Left forelimb (tissue), 1 donor: ENCODE measurements around the gene TRPV4.
A peak's percentile ranks its signal among the peaks of the same experiment; 100 is the strongest.

Experiments
- DNase-seq: peaks from one replicate; pipeline ENCODE4 v3.0.0-alpha.2; 2018; ENCODE audit warnings: low spot score

Gene TRPV4

DNA sequence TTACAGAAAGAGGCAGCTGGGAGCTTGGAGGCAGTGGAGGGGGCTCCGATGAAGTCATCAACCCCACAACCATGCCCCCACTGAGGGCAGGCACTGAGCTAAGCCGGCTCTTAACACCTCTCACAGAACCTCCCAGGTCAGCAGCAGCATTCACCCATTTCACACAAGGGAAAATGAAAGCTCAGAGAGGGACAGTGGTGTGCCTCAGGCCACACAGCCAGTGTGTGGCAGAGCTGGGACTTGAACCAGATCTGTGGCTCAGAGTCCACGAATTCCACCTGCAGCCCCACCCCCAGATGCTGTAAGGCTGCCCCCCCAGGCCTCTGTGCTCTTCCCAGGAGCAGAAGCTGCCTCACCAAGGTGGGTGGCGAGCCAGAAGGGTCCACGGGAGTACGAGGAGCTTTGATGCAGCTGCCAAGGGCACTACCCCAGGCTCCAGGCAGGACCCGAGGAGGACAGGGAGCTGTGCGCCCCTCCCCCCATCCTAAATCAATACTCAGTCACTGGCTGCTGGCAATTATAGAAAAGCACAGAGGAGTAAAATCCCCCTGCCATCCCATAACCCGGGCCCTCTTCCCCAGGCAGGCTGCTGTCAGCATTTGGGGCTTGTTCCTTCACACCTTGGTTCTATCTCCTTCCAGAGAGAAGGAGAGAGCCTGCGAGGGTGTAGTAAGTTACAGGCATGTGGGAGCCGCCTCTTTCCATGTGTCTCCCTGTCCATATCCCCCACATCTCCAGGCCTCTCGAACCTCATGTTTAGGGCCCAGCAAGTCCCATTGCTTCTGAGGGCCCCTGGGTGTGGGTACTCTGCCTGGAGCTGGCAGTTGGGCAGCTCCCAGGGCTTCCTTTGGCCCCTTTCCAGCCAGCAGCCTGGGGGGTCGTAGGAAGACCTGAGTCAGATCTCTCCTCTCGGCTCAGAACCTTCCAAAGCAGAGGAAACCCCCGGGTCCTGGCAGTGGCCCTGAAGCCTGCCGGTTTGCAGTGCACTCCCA is 72.0 kb downstream of the TRPV4 start:
- peak; percentile 62 for DNase-seq

GRCh38 chr12:109760031-109760929 is 72.9 kb downstream of the TRPV4 start:
- DNase-seq, result peak; percentile 54

GRCh38 chr12:109759595-109759994 is 73.6 kb downstream of the TRPV4 start:
- peak; percentile 58 for DNase-seq

GRCh38 chr12:109758426-109759420 is 74.5 kb downstream of the TRPV4 start:
- DNase-seq, result peak; percentile 49

GRCh38 chr12:109757671-109758265 is 75.4 kb downstream of the TRPV4 start:
- DNase-seq, result peak; percentile 55

DNA sequence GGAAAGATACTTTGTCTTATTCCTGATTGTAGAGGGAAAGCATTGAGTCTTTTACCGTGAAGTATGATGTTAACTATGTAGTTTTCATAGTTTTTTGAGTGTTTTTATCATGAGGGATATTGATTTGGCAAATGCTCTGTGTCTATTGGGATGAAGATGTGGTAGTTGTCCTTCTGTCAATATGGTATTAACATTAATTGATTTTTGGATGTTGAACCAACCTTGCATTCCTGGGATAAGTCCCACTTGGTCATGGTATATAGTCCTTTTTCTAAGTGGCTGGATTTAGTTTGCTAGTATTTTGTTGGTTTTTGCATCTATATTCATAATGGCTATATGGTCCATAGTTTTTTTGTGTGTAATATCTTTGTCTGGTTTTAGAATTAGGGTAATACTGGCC is 76.7 kb downstream of the TRPV4 start:
- DNase-seq, result no peak

DNA sequence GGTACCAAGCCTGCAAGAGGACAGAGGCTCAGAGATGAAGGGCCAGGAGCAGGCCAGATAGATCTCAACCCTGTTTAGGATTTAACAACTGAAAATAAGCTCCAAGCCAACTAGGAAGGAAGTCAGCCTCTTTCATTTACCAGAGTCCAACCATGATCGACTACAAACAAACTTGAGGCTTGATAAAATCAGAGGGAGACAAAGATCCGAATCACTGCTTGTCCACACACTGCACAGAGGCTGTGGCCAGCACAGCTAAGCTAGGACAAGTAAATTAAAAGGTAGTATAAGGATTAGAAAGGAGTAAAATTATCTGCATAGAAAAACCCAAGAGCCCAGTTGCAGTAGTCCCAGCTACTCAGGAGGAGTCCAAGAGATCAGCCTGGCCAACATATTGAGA is 79.2 kb downstream of the TRPV4 start:
- DNase-seq, result no peak

- DNase-seq, result peak; percentile 38
Observed at GRCh38 chr12:109753054-109753401, 80.2 kb downstream of the TRPV4 start.

DNA sequence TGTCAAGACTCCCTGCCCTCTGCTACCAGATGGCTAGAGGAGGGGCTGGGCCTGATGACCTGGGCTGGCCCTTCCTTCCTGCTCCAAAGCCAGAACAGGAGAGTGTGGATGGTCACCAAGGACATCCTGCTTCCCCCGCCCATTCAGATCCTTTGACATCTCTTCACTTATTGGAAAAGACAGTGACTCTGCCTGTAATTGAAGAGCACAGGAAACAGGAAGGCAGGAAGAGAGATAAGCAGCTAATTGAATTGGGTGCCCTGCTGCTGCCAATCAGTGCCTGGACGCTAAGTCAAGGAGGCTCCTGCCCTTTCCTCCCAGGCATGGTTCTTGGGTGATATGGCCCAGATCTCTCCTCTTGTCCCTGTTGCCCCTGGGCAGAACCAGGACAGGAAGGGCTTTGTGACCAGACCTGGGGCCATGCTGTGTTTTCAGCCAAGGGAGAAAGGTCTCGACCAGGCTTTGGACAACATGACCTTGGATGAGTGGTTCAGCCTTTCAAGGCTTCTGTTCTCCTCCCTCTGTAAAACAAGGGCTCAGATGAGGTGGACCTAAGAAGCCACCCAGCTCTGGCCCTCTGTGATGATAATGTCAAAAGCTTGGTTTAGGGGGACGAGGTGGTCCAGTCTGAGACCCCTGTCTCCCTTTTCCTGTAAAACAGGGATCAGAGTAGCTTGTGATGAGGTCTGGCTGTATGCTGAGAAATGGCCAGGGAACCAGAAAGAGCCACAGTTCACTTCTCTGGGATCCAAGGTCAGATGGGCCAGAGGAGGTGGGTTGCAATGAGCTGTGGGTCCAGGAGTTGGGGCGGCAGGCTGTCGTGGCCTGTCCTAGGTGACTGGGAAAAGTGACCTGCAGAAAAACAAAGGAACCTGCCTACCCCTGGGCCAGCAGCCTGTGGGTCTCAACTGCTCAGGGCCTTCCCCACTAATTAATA is 80.8 kb downstream of the TRPV4 start:
- peak; percentile 48 for DNase-seq

DNA sequence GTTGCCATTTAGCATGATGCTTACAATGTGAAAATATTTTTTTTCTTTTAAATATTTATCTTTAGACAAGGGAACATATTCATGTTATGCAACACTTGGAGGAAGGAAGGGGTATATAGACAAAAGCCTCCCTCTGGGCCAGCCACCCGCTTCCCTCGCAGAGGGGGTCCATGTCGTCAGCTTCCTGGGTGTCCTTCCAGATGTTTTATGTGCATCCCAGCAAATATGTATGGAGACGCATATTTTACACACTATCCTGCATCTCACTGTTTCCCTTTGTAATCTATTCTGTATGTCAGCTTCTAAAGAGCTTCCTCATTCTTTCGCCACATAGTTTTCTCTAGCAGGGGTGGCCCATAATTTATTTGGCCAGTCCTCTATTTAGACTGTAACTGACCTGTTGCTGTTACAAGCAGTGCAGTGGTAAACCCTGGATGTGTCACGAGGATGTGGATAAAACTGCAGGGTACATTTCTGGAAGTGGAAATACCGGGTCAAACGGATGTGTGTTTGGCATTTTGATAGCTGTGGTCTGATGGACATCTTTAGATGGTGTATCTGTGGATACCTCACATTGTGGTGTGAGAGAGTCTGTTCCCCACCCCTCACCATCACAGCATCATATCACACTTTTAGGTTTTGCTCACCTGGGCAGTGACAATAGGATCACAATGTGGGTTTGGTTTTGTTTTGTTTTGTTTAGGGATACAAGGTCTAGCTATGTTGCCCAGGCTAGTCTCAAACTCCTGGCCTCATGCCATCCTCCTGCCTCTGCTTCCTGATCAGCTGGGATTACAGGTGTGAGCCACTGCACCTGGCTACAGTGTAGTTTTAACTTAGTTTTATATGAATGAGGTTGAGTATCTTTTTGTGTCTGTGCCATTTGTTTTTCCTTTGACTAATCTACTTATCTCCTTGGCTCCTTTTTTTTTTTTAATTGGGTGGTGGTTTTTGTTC is 87.9 kb downstream of the TRPV4 start:
- DNase-seq, result no peak

GRCh38 chr12:109744026-109744425 is 89.2 kb downstream of the TRPV4 start:
- DNase-seq, result peak; percentile 42

- peak; percentile 55 for DNase-seq
Observed at GRCh38 chr12:109743076-109743910, 89.9 kb downstream of the TRPV4 start.

GRCh38 chr12:109741970-109742703 is 91.1 kb downstream of the TRPV4 start:
- DNase-seq, result peak; percentile 31

- DNase-seq, result peak; percentile 37
Observed at GRCh38 chr12:109741286-109741969, 91.8 kb downstream of the TRPV4 start.

DNA sequence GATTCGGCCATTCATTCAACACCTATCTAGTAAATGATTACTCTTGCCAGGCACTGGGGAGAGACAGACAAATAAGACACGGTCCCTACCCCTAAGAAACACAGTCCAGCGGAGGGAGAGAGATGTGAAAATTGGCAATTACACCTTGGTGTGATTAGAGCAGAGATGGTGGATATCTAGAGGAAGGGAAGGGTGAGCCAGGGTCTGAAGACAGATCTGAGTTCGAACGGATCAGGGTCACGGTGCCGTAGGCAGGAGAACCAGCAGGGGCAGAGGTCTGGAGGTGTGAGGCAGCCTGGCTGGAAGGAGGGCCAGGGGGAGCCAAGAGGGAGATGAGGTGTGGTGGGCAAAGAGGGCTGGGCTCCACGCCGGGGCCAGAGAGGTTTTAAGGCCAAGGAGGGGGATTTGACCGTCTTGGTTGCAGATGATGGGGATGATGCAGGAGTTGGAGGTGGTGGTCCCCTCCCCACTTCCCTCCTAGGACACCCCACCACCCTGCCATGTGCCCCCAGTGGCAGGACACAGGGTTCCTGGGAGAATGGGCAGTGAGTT is 92.4 kb downstream of the TRPV4 start:
- peak; percentile 26 for DNase-seq
